Esophagus muscularis mucosa (tissue), 4 donors: Measurements from ENCODE around the gene NTPCR. TPM values are rescaled to one million over a fixed set of nuclear protein-coding genes. Genes with fewer than 3 reads are reported as not detected.
"Not testable (repeated sequence)": the region's sequence is repeated elsewhere in the genome, so short reads cannot be mapped to it uniquely, and the experiment has no call there.

Experiments
- DNase-seq: peaks from one replicate; pipeline ENCODE4 v3.0.0-alpha.2; 2017; ENCODE audit errors: extremely low spot score
- H3K27ac ChIP-seq, 4 donors: fragments of 200-600 bp; sonication (generic); replicated peaks in 1 of 4; 1 replicate in 3 of 4; 2 replicates in 1 of 4; pipeline ENCODE4 v1.5.1; 2016 to 2019; ENCODE audit warnings: mild to moderate bottlenecking in 1 of 4
- H3K27me3 ChIP-seq, 4 donors: fragments of 200-600 bp; sonication (generic); one replicate each; pipeline versions ENCODE4 v1.5.1 to v1.6.0; 2016 to 2019
- H3K36me3 ChIP-seq, 4 donors: fragments of 200-600 bp; sonication (generic); one replicate each; pipeline ENCODE4 v1.5.1; 2016 to 2019
- H3K4me1 ChIP-seq, 4 donors: fragments of 200-600 bp; sonication (generic); one replicate each; pipeline ENCODE4 v1.5.1; 2016 to 2019
- H3K4me3 ChIP-seq, 4 donors: fragments of 200-600 bp; sonication (generic); 1 replicate in 2 of 4; 2 replicates in 2 of 4; pipeline ENCODE4 v1.5.1; 2016 to 2019; ENCODE audit warnings: mild to moderate bottlenecking in 4 of 4, moderate library complexity in 1 of 4
- H3K9me3 ChIP-seq, 4 donors: fragments of 200-600 bp; sonication (generic); 1 replicate in 3 of 4; 2 replicates in 1 of 4; pipeline ENCODE4 v1.5.1; 2016 to 2019
- CTCF ChIP-seq, 3 experiments: fragments of 200-600 bp in 2 of 3; fragments of 450-650 bp in 1 of 3; sonication (generic) in 2 of 3; IDR thresholded peaks; one replicate each; pipeline ENCODE4 v1.5.1; 2017 to 2019; ENCODE audit warnings: antibody characterized with exemption in 3 of 3, mild to moderate bottlenecking in 2 of 3, moderate library complexity in 1 of 3
- EP300 ChIP-seq: sonication (generic); formaldehyde crosslinking; IDR thresholded peaks from one replicate; pipeline ENCODE4 v1.6.1; 2017; ENCODE audit warnings: antibody characterized with exemption
- POLR2A ChIP-seq: fragments of 450-650 bp; IDR thresholded peaks from one replicate; pipeline ENCODE4 v1.6.1; 2017; ENCODE audit warnings: antibody characterized with exemption, moderate library complexity, mild to moderate bottlenecking, low read depth
- POLR2AphosphoS5 ChIP-seq, 2 donors: sonication (generic); formaldehyde crosslinking; IDR thresholded peaks; one replicate each; pipeline ENCODE4 v1.6.1; 2017; ENCODE audit warnings: antibody characterized with exemption in 2 of 2
- WGBS: methylation state at CpG from one replicate; pipeline ENCODE4 v1.1.5; 2018; 5-methylcytosine and 5-hydroxymethylcytosine counted together
- intact Hi-C: fragments of 100-400 bp; cut with DNase I; formaldehyde crosslinking; loops from one replicate; pipeline ENCODE4 v1.15.1; 2023
- total RNA-seq, 4 donors: library from RNA; depleted of rRNA; stranded (reverse); fragments of >200 nt; gene quantifications; one replicate each; pipeline versions ENCODE4 v1.1.0 to v1.2.1, GENCODE V29; 2016

NTPCR gene
- total RNA-seq, 4 donors from 2014 or later: 21.7 to 26.6 (median 24.6) TPM

- intact Hi-C loops: no loop called here
- WGBS: 65% methylated on average over 2 of the region's 2 CpGs
- Histone ChIP-seq H3K27ac (no peak overlapping the region), H3K4me1 (no peaks in the 10 kb centered on the region), H3K27me3 (no peaks in the 10 kb centered on the region), H3K4me3 (no peak overlapping the region), H3K9me3 (no peaks in the 10 kb centered on the region), H3K36me3 (no peaks in the 10 kb centered on the region)
- DNase-seq: no peak
- TF ChIP-seq CTCF (IDR thresholded peaks at IDR 0.05) (no peak), POLR2AphosphoS5 (IDR thresholded peaks at IDR 0.05) (no peak), POLR2A (no peak), EP300 (no peak)
Measured at GRCh38 chr1:232922485-232922884, 27.9 kb upstream of the NTPCR start.

GRCh38 chr1:232923739-232924386 lies 26.5 kb upstream of the NTPCR start:
- 85% methylated on average over 4 of the region's 4 CpGs for WGBS
- no peaks in the 10 kb centered on the region for H3K9me3 ChIP-seq
- H3K27ac ChIP-seq: no peak overlapping the region
- no peak for DNase-seq
- intact Hi-C loops: no loop called here
- no peaks in the 10 kb centered on the region for H3K36me3 ChIP-seq
- H3K4me1 ChIP-seq: no peaks in the 10 kb centered on the region
- H3K4me3 ChIP-seq: no peak overlapping the region
- TF ChIP-seq CTCF (IDR thresholded peaks at IDR 0.05) (no peak), POLR2AphosphoS5 (IDR thresholded peaks at IDR 0.05) (no peak), EP300 (no peak), POLR2A (no peak)
- H3K27me3 ChIP-seq: no peaks in the 10 kb centered on the region

GRCh38 chr1:232924874-232925273 lies 25.5 kb upstream of the NTPCR start:
- no peaks in the 10 kb centered on the region for H3K4me1 ChIP-seq
- DNase-seq: no peak
- H3K9me3 ChIP-seq: no peaks in the 10 kb centered on the region
- H3K36me3 ChIP-seq: no peaks in the 10 kb centered on the region
- H3K27me3 ChIP-seq: no peaks in the 10 kb centered on the region
- 92% methylated on average over 3 of the region's 3 CpGs for WGBS
- intact Hi-C loops: no loop called here
- TF ChIP-seq EP300 (no peak), POLR2A (no peak), POLR2AphosphoS5 (IDR thresholded peaks at IDR 0.05) (no peak), CTCF (IDR thresholded peaks at IDR 0.05) (no peak)
- no peak overlapping the region for H3K27ac ChIP-seq
- no peak overlapping the region for H3K4me3 ChIP-seq

GRCh38 chr1:232925421-232926220 lies 24.8 kb upstream of the NTPCR start:
- 86% methylated on average over 5 of the region's 5 CpGs for WGBS
- Histone ChIP-seq H3K9me3 (no peaks in the 10 kb centered on the region), H3K4me3 (no peak overlapping the region), H3K4me1 (no peaks in the 10 kb centered on the region), H3K36me3 (no peaks in the 10 kb centered on the region), H3K27me3 (no peaks in the 10 kb centered on the region), H3K27ac (no peak overlapping the region)
- no peak for DNase-seq
- intact Hi-C loops: no loop called here
- TF ChIP-seq POLR2AphosphoS5 (IDR thresholded peaks at IDR 0.05) (no peak), EP300 (no peak), CTCF (IDR thresholded peaks at IDR 0.05) (no peak), POLR2A (no peak)

- H3K27me3 ChIP-seq, DNase-seq, H3K4me3 ChIP-seq, H3K9me3 ChIP-seq, H3K27ac ChIP-seq, H3K4me1 ChIP-seq, intact Hi-C loops, H3K36me3 ChIP-seq: not testable (repeated sequence)
- WGBS: 96% methylated on average over 6 of the region's 6 CpGs
Measured at GRCh38 chr1:232927166-232927565, 23.2 kb upstream of the NTPCR start.
